B cell (primary cell): ENCODE measurements around the gene DOCK6. TPM values are rescaled to one million over a fixed set of nuclear protein-coding genes. Genes with fewer than 3 reads are reported as not detected.

Source experiments
- ATAC-seq: fragments of 200-7000 bp; cut with Tn5 transposase; one replicate; pipeline ENCODE4 v1.10.0; 2021; ENCODE audit warnings: low read depth, mild to moderate bottlenecking, moderate number of reproducible peaks, moderate library complexity
- CTCF ChIA-PET: fragments of 350-600 bp; sonication (Branson Sonifier 250); formaldehyde crosslinking; loops from one replicate; lab custom pipeline; 2021; ENCODE audit warnings: antibody characterized with exemption, inconsistent platforms; lab: Charles Lee
- POLR2A ChIA-PET: fragments of 350-600 bp; sonication (Branson Sonifier 250); formaldehyde crosslinking; loops from one replicate; lab custom pipeline; 2021; ENCODE audit warnings: antibody characterized with exemption; lab: Charles Lee
- DNase-seq: peaks from one replicate; pipeline ENCODE4 v3.0.0; 2013
- H2AFZ ChIP-seq: 2 replicates; pipeline ENCODE4 v1.6.1; 2012; ENCODE audit warnings: mild to moderate bottlenecking, low read depth, low read length; ENCODE audit not compliant: insufficient read depth, poor library complexity, severe bottlenecking
- H3K27ac ChIP-seq, 2 donors: 1 replicate in 1 of 2; 2 replicates in 1 of 2; pipeline ENCODE4 v1.5.1; 2012 to 2013; ENCODE audit warnings: low read length in 2 of 2, mild to moderate bottlenecking in 2 of 2, moderate library complexity in 1 of 2
- H3K27me3 ChIP-seq, 4 experiments: fragments of 200-600 bp in 1 of 4; sonication (generic) in 1 of 4; replicated peaks in 1 of 4; 1 replicate in 2 of 4; 2 replicates in 2 of 4; pipeline versions ENCODE4 v1.6.1 to v1.7.0; 2013 to 2016; ENCODE audit warnings: low read length in 3 of 4, mild to moderate bottlenecking in 2 of 4, mixed read lengths in 1 of 4, moderate library complexity in 1 of 4; ENCODE audit not compliant: insufficient read depth in 4 of 4, control insufficient read depth in 3 of 4; ENCODE audit errors: control extremely low read depth in 1 of 4
- H3K36me3 ChIP-seq, 2 experiments: replicated peaks in 1 of 2; 1 replicate in 1 of 2; 2 replicates in 1 of 2; pipeline versions ENCODE4 v1.6.1 to v1.7.1; 2013; ENCODE audit warnings: low read length in 1 of 2; ENCODE audit not compliant: insufficient read depth in 2 of 2, control insufficient read depth in 1 of 2; ENCODE audit errors: control extremely low read depth in 1 of 2, extremely low read depth in 1 of 2
- H3K4me1 ChIP-seq, 2 donors: fragments of 200-600 bp in 1 of 2; sonication (generic) in 1 of 2; 1 replicate in 1 of 2; 2 replicates in 1 of 2; pipeline versions ENCODE4 v1.5.1 to v1.6.1; 2013 to 2017; ENCODE audit warnings: low read length in 2 of 2; ENCODE audit not compliant: control insufficient read depth in 2 of 2, insufficient read depth in 2 of 2
- H3K4me2 ChIP-seq: replicated peaks from 2 replicates; pipeline ENCODE3; 2012; ENCODE audit warnings: mild to moderate bottlenecking, low read depth, low read length; ENCODE audit not compliant: poor library complexity, severe bottlenecking
- H3K4me3 ChIP-seq, 5 experiments: fragments of 200-600 bp in 1 of 5; sonication (generic) in 1 of 5; 1 replicate in 3 of 5; 2 replicates in 2 of 5; pipeline versions ENCODE4 v1.5.1 to v1.7.0; 2011 to 2016; ENCODE audit warnings: low read length in 4 of 5, mild to moderate bottlenecking in 4 of 5, low read depth in 2 of 5, control low read depth in 1 of 5, moderate library complexity in 1 of 5; ENCODE audit not compliant: insufficient read depth in 1 of 5; ENCODE audit errors: control extremely low read depth in 1 of 5, extremely low read depth in 1 of 5
- H3K79me2 ChIP-seq: fragments of 200-600 bp; sonication (generic); one replicate; pipeline ENCODE4 v1.6.0; 2016; ENCODE audit warnings: low read length; ENCODE audit not compliant: control insufficient read depth, insufficient read depth
- H3K9ac ChIP-seq: fragments of 200-600 bp; sonication (generic); 2 replicates; pipeline ENCODE4 v1.6.1; 2017; ENCODE audit warnings: mild to moderate bottlenecking, low read length, moderate library complexity
- H3K9me3 ChIP-seq, 3 donors: one replicate each; pipeline versions ENCODE4 v1.6.1 to v1.7.1; 2013; ENCODE audit warnings: low read length in 2 of 3; ENCODE audit not compliant: control insufficient read depth in 2 of 3, insufficient read depth in 1 of 3; ENCODE audit errors: control extremely low read depth in 1 of 3
- H4K20me1 ChIP-seq: 2 replicates; pipeline ENCODE4 v1.6.0; 2012; ENCODE audit warnings: mild to moderate bottlenecking, low read length; ENCODE audit not compliant: insufficient read depth, control insufficient read depth, poor library complexity, severe bottlenecking
- H3K27ac Mint-ChIP-seq: one replicate; pipeline ENCODE4 v1.8.0; 2021; ENCODE audit warnings: mixed read lengths
- H3K27me3 Mint-ChIP-seq: one replicate; pipeline ENCODE4 v1.8.0; 2021; ENCODE audit warnings: mixed read lengths
- H3K4me1 Mint-ChIP-seq: one replicate; pipeline ENCODE4 v1.8.0; 2021; ENCODE audit warnings: mixed read lengths
- H3K4me3 Mint-ChIP-seq: one replicate; pipeline ENCODE4 v1.8.0; 2021; ENCODE audit warnings: mixed read lengths
- H3K9me3 Mint-ChIP-seq: one replicate; pipeline ENCODE4 v1.8.0; 2022; ENCODE audit warnings: mixed read lengths; ENCODE audit not compliant: insufficient read depth
- CTCF ChIP-seq: fragments of 200-600 bp; IDR thresholded peaks from one replicate; pipeline ENCODE4 v1.8.0; 2022; ENCODE audit warnings: antibody characterized with exemption, mild to moderate bottlenecking
- EZH2 ChIP-seq: IDR thresholded peaks from 2 replicates; pipeline ENCODE4 v1.6.1; 2012; ENCODE audit warnings: borderline replicate concordance, low read depth, mild to moderate bottlenecking, moderate library complexity, low read length; ENCODE audit not compliant: insufficient read depth, poor library complexity, severe bottlenecking
- whole genome bisulfite sequencing: methylation state at CpG from one replicate; pipeline ENCODE4 v1.1.5; 2013; ENCODE audit warnings: missing lambda C conversion rate; ENCODE audit not compliant: insufficient coverage; 5-methylcytosine and 5-hydroxymethylcytosine counted together
- intact Hi-C: fragments of 100-400 bp; cut with micrococcal nuclease; formaldehyde crosslinking; loops from one replicate; pipeline ENCODE4 v1.10.0; 2022
- polyA plus RNA-seq: library from polyadenylated mRNA; depleted of rRNA; stranded (reverse); fragments of >200 nt; gene quantifications from 2 replicates; pipeline ENCODE4 v1.2.3, GENCODE V29; 2012
- total RNA-seq, 2 donors: library from RNA; stranded (reverse); fragments of 120-200 nt in 1 of 2; gene quantifications; 1 replicate in 1 of 2; 2 replicates in 1 of 2; pipeline versions ENCODE4 v1.2.3 to v1.2.4, GENCODE V29; 2013 to 2022

The DOCK6 gene
- total and polyA plus RNA-seq, 2 donors (not counting 1 experiment from before 2014, with no cell fraction given) = 5.3 to 11.9 TPM

DNA sequence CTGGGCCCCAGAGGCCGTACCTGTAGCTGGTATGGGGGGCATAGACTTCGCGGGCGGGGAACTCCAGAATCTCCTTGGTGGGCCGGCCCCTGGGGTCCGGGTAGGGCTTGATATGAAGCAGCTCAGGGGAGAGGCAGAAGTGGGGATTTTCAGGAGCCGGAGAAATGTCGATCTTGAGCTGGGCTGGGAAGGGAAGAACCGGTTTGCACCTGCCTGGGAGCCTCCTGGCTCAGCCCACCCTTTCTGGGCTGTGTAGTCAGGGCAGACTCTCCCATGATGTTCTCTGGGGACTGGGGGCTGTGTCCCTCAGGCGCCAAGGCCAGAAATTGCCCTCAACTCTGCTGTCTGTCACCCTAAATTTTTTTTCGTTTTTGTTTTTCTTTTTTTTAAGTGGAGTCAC lies 20.3 kb downstream of the DOCK6 start:
- Histone ChIP-seq H3K4me3 (no peak overlapping the region), H3K9ac (no peak overlapping the region), H3K4me1 (peaks cover 3 to 4% of the 10 kb centered on the region in 2 donors), H4K20me1 (no peaks in the 10 kb centered on the region), H3K36me3 (no peaks in the 10 kb centered on the region), H3K27ac (no peak overlapping the region), H3K27me3 (peaks cover 0 to 3% (median 1%) of the 10 kb centered on the region in 4 experiments), H3K79me2 (no peaks in the 10 kb centered on the region), H3K4me2 (no peak overlapping the region), H3K9me3 (peaks cover 0 to 35% (median 12%) of the 10 kb centered on the region in 3 donors), H2AFZ (no peak overlapping the region)
- no peak for TF ChIP-seq EZH2
- TF ChIP-seq CTCF = no peak
- Mint-ChIP-seq H3K4me3 (no peak overlapping the region), H3K27me3 (no peaks in the 10 kb centered on the region), H3K4me1 (peaks cover 6% of the 10 kb centered on the region), H3K27ac (no peak overlapping the region), H3K9me3 (peaks cover 4% of the 10 kb centered on the region)
- no peak for DNase-seq
- intact Hi-C loops = no loop called here
- ChIA-PET CTCF (interaction anchor here (0.6 to 1.6 kb wide), 2 partner anchors 38 to 343 kb away, joined by 3 to 4 read pairs; no protein-coding TSS in a partner anchor), POLR2A (interaction anchor here (0.5 kb wide), 1 partner anchor 20 kb away, joined by 3 read pairs; no protein-coding TSS in a partner anchor)
- no peak for ATAC-seq
- WGBS = 93% methylated on average over 11 of the region's 11 CpGs

- Mint-ChIP-seq H3K9me3 (peaks cover 4% of the 10 kb centered on the region), H3K27ac (no peak overlapping the region), H3K4me3 (no peak overlapping the region), H3K27me3 (no peaks in the 10 kb centered on the region), H3K4me1 (peaks cover 6% of the 10 kb centered on the region)
- DNase-seq (peak; percentile 2), ATAC-seq (no peak)
- Histone ChIP-seq H3K4me1 (peaks cover 3 to 4% of the 10 kb centered on the region in 2 donors), H3K27ac (no peak overlapping the region), H3K79me2 (no peaks in the 10 kb centered on the region), H3K27me3 (peaks cover 0 to 3% (median 1%) of the 10 kb centered on the region in 4 experiments), H3K4me3 (no peak overlapping the region), H3K9ac (no peak overlapping the region), H3K36me3 (no peaks in the 10 kb centered on the region), H3K9me3 (peaks cover 0 to 35% (median 12%) of the 10 kb centered on the region in 3 donors), H4K20me1 (no peaks in the 10 kb centered on the region), H2AFZ (no peak overlapping the region), H3K4me2 (no peak overlapping the region)
- intact Hi-C loops = no loop called here
- POLR2A ChIA-PET = no interaction called here
- CTCF ChIA-PET = no interaction called here
- TF ChIP-seq CTCF = no peak
- TF ChIP-seq EZH2 = no peak
- 93% methylated on average over 3 of the region's 8 CpGs for WGBS
These were observed 22.3 kb downstream of the DOCK6 start for GRCh38 chr19:11240008-11240444.
